WERI-Rb-1 (cell line): ENCODE measurements around the gene SOX8.
"Not testable (repeated sequence)": the region's sequence is repeated elsewhere in the genome, so short reads cannot be mapped to it uniquely, and the experiment has no call there.

Source experiments
- DNase-seq: peaks from one replicate; pipeline ENCODE4 v3.0.0-alpha.2; 2020
- H3K27ac ChIP-seq: fragments of 250-450 bp; sonication (Bioruptor Pico); 2 replicates; pipeline ENCODE4 v1.5.1; 2020; ENCODE audit warnings: mild to moderate bottlenecking, moderate library complexity
- H3K27me3 ChIP-seq: fragments of 250-450 bp; sonication (Bioruptor Pico); 2 replicates; pipeline ENCODE4 v1.5.1; 2021; ENCODE audit warnings: mild to moderate bottlenecking, low read depth, moderate library complexity; ENCODE audit not compliant: insufficient read depth, severe bottlenecking
- H3K36me3 ChIP-seq: fragments of 250-450 bp; sonication (Bioruptor Pico); 2 replicates; pipeline ENCODE4 v1.5.1; 2020; ENCODE audit warnings: mild to moderate bottlenecking, moderate library complexity
- H3K4me3 ChIP-seq: 2 replicates; pipeline ENCODE4 v1.5.1; 2011; ENCODE audit warnings: low read depth, mild to moderate bottlenecking, control low read depth, low read length
- H3K9me3 ChIP-seq: fragments of 250-450 bp; sonication (Bioruptor Pico); 2 replicates; pipeline ENCODE4 v1.5.1; 2021; ENCODE audit warnings: mild to moderate bottlenecking, moderate library complexity; ENCODE audit not compliant: severe bottlenecking
- CTCF ChIP-seq: IDR thresholded peaks from 2 replicates; pipeline ENCODE4 v1.5.1; 2011; ENCODE audit warnings: low read depth, mild to moderate bottlenecking, control low read depth, inconsistent platforms, low read length

Gene SOX8

GRCh38 chr16:951660-952301 lies 29.8 kb upstream of the SOX8 start:
- no peak for TF ChIP-seq CTCF
- H3K27me3 ChIP-seq, result no peaks in the 10 kb centered on the region
- DNase-seq, result no peak

DNA sequence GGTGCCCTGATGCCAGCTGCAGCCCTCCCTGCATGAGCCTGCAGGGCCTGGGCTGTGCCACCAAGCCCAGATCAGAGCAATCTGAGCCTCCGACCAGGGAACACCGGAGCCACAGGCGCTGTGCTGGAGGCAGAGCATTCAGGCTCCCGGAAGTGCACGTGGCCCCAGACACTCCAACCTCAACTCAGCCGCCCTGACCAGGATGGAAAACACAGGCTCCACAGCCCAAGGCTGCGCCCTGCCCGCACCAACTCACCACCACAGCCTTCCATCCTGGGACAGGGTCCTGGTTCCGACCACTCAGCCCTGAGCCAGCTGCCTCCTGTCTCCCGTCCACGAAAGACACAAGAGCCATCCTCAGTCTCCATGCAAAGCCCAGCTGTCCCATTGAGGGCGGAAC lies 29.2 kb upstream of the SOX8 start:
- no peak for TF ChIP-seq CTCF
- Histone ChIP-seq H3K9me3 (no peaks in the 10 kb centered on the region), H3K4me3 (no peak overlapping the region), H3K36me3 (no peaks in the 10 kb centered on the region; the same call in 1 of the 2 replicates), H3K27ac (no peak overlapping the region), H3K27me3 (no peaks in the 10 kb centered on the region)
- no peak for DNase-seq

More at GRCh38 chr16:951660-952301, 29.8 kb upstream of the SOX8 start:
- Histone ChIP-seq H3K9me3 (no peaks in the 10 kb centered on the region), H3K4me3 (no peak overlapping the region), H3K27ac (no peak overlapping the region), H3K36me3 (no peaks in the 10 kb centered on the region; the same call in 1 of the 2 replicates)

- H3K4me3 ChIP-seq, H3K9me3 ChIP-seq, H3K36me3 ChIP-seq, DNase-seq, H3K27me3 ChIP-seq, H3K27ac ChIP-seq: not testable (repeated sequence)
Measured at GRCh38 chr16:953818-954217, 27.8 kb upstream of the SOX8 start.

DNA sequence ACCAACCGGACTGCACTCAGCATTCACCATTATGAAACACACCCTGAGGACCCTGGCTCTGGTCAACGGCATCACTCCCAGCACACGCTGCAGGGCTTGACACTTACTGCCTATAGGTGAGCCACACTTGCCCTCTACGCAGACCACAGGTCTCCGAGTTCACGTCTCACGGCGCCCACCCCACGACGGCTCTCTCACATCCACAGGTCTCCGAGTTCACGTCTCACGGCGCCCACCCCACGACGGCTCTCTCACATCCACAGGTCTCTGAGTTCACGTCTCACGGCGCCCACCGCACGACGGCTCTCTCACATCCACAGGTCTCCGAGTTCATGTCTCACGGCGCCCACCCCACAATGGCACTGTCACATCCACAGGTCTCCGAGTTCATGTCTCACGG lies 25.8 kb upstream of the SOX8 start:
- H3K4me3 ChIP-seq, H3K9me3 ChIP-seq, H3K27me3 ChIP-seq, H3K27ac ChIP-seq, DNase-seq, H3K36me3 ChIP-seq: not testable (repeated sequence)

- Histone ChIP-seq H3K36me3 (no peaks in the 10 kb centered on the region), H3K27me3 (no peaks in the 10 kb centered on the region), H3K4me3 (no peak overlapping the region), H3K9me3 (no peaks in the 10 kb centered on the region), H3K27ac (no peak overlapping the region)
- no peak for TF ChIP-seq CTCF
- DNase-seq, result no peak
Measured at GRCh38 chr16:959232-960040, 22.1 kb upstream of the SOX8 start.

DNA sequence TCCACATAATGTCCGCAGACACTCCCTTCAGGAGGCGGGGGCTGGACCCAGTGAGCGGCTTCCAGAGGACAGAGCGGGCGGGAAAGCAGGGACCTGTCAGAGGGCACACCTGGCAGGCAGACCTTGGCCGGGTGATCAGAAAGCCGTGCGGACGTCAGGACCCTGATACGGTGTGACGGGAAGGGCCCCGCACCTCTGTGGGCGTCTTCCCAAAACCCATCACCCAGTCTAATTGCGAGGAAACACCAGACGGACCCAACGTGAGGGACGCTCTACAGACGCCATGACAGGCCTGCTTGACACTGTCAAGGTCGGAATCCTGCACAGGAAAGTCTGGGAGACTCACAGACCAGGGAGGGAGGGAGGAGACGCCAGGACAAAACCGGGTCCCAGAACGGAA lies 19.2 kb upstream of the SOX8 start:
- H3K27me3 ChIP-seq, result no peaks in the 10 kb centered on the region
- TF ChIP-seq CTCF, result no peak
- no peak overlapping the region for H3K4me3 ChIP-seq
- H3K27ac ChIP-seq, result no peak overlapping the region
- no peaks in the 10 kb centered on the region for H3K36me3 ChIP-seq
- DNase-seq, result no peak
- no peaks in the 10 kb centered on the region for H3K9me3 ChIP-seq
